H9 (cell line): ENCODE data around the gene KIFC3. TPM values are rescaled to one million over a fixed set of nuclear protein-coding genes. Genes with fewer than 3 reads are reported as not detected.

Experiments used
- DNase-seq: peaks from one replicate; pipeline ENCODE4 v3.0.0-alpha.2; 2017
- H2AFZ ChIP-seq: one replicate; pipeline ENCODE4 v1.6.1; 2013; ENCODE audit warnings: mild to moderate bottlenecking, low read length, control low read depth, moderate library complexity
- H2AK5ac ChIP-seq: 2 replicates; pipeline ENCODE4 v1.6.1; 2013; ENCODE audit warnings: low read length, control low read depth, mixed read lengths; ENCODE audit not compliant: insufficient read length
- H2BK120ac ChIP-seq: one replicate; pipeline ENCODE4 v1.6.1; 2013; ENCODE audit warnings: low read depth, mild to moderate bottlenecking, low read length, control low read depth, inconsistent platforms; ENCODE audit not compliant: poor library complexity, severe bottlenecking
- H2BK12ac ChIP-seq: 2 replicates; pipeline ENCODE4 v1.6.1; 2013; ENCODE audit warnings: low read length, control low read depth, mixed read lengths, low read depth; ENCODE audit not compliant: insufficient read length
- H2BK15ac ChIP-seq: 2 replicates; pipeline ENCODE4 v1.6.1; 2013; ENCODE audit warnings: low read depth, low read length, control low read depth
- H2BK20ac ChIP-seq: one replicate; pipeline ENCODE4 v1.6.1; 2013; ENCODE audit warnings: low read depth, mild to moderate bottlenecking, low read length, control low read depth, inconsistent platforms; ENCODE audit not compliant: poor library complexity, severe bottlenecking
- H2BK5ac ChIP-seq: 2 replicates; pipeline ENCODE4 v1.6.1; 2013; ENCODE audit warnings: low read length, control low read depth, mixed read lengths; ENCODE audit not compliant: insufficient read length
- H3K14ac ChIP-seq: 2 replicates; pipeline ENCODE4 v1.6.1; 2013; ENCODE audit warnings: low read length, control low read depth; ENCODE audit not compliant: insufficient read depth
- H3K18ac ChIP-seq: 2 replicates; pipeline ENCODE4 v1.6.1; 2013; ENCODE audit warnings: low read depth, mild to moderate bottlenecking, mixed read lengths, low read length, control low read depth; ENCODE audit not compliant: insufficient read length
- H3K23ac ChIP-seq: 2 replicates; pipeline ENCODE4 v1.6.1; 2013; ENCODE audit warnings: low read length, control low read depth, mixed read lengths, low read depth; ENCODE audit not compliant: insufficient read length
- H3K23me2 ChIP-seq: 2 replicates; pipeline ENCODE4 v1.6.1; 2013; ENCODE audit warnings: low read depth, mild to moderate bottlenecking, mixed read lengths, low read length, control low read depth; ENCODE audit not compliant: insufficient read length, poor library complexity, severe bottlenecking
- H3K27ac ChIP-seq: 2 replicates; pipeline ENCODE4 v1.5.1; 2013; ENCODE audit warnings: low read length, control low read depth, mixed read lengths, low read depth; ENCODE audit not compliant: insufficient read length
- H3K27me3 ChIP-seq: 2 replicates; pipeline ENCODE4 v1.6.1; 2013; ENCODE audit warnings: low read length, control low read depth, inconsistent platforms; ENCODE audit not compliant: insufficient read depth
- H3K4ac ChIP-seq: 2 replicates; pipeline ENCODE4 v1.6.1; 2013; ENCODE audit warnings: low read depth, mild to moderate bottlenecking, control low read depth, inconsistent platforms, low read length, moderate library complexity
- H3K4me1 ChIP-seq: 2 replicates; pipeline ENCODE4 v1.6.1; 2013; ENCODE audit warnings: low read length, control low read depth, inconsistent platforms; ENCODE audit not compliant: insufficient read depth
- H3K4me2 ChIP-seq: 2 replicates; pipeline ENCODE4 v1.6.1; 2013; ENCODE audit warnings: low read length, control low read depth, mixed read lengths; ENCODE audit not compliant: insufficient read length, insufficient read depth
- H3K56ac ChIP-seq: 2 replicates; pipeline ENCODE4 v1.6.1; 2013; ENCODE audit warnings: low read depth, mild to moderate bottlenecking, mixed read lengths, low read length, control low read depth; ENCODE audit not compliant: insufficient read length
- H3K79me1 ChIP-seq: 2 replicates; pipeline ENCODE4 v1.6.1; 2013; ENCODE audit warnings: low read depth, mild to moderate bottlenecking, moderate library complexity, low read length, control low read depth, inconsistent platforms; ENCODE audit not compliant: insufficient read depth, poor library complexity, severe bottlenecking
- H3K79me2 ChIP-seq: 2 replicates; pipeline ENCODE4 v1.6.1; 2013; ENCODE audit warnings: low read length, control low read depth, inconsistent platforms; ENCODE audit not compliant: insufficient read depth
- H3K9ac ChIP-seq: 2 replicates; pipeline ENCODE4 v1.6.1; 2013; ENCODE audit warnings: low read length, control low read depth, mixed read lengths; ENCODE audit not compliant: insufficient read length; ENCODE audit errors: extremely low read depth
- H3K9me3 ChIP-seq: one replicate; pipeline ENCODE4 v1.6.1; 2013; ENCODE audit warnings: low read depth, low read length, inconsistent platforms; ENCODE audit not compliant: control insufficient read depth
- H3T11ph ChIP-seq: one replicate; pipeline ENCODE4 v1.6.1; 2013; ENCODE audit warnings: mild to moderate bottlenecking, low read length, control low read depth, inconsistent platforms
- H4K20me1 ChIP-seq: one replicate; pipeline ENCODE4 v1.6.1; 2013; ENCODE audit not compliant: control insufficient read depth, insufficient read length, insufficient read depth
- H4K5ac ChIP-seq: 2 replicates; pipeline ENCODE4 v1.6.1; 2013; ENCODE audit warnings: low read depth, mild to moderate bottlenecking, mixed read lengths, low read length, control low read depth; ENCODE audit not compliant: insufficient read length
- H4K8ac ChIP-seq: replicated peaks from 2 replicates; pipeline ENCODE4 v1.6.1; 2013; ENCODE audit warnings: low read length, control low read depth, mixed read lengths, low read depth; ENCODE audit not compliant: insufficient read length
- H4K91ac ChIP-seq: 2 replicates; pipeline ENCODE4 v1.6.1; 2013; ENCODE audit warnings: low read depth, mild to moderate bottlenecking, moderate library complexity, mixed read lengths, low read length, control low read depth; ENCODE audit not compliant: insufficient read length
- H3K27ac Mint-ChIP-seq, 3 experiments: 2 replicates in 2 of 3; 3 replicates in 1 of 3; pipeline ENCODE4 v1.8.0; 2020 to 2021; ENCODE audit warnings: mixed read lengths in 3 of 3, mild to moderate bottlenecking in 1 of 3, moderate library complexity in 1 of 3
- H3K27me3 Mint-ChIP-seq: 2 replicates; pipeline ENCODE4 v1.8.0; 2021; ENCODE audit warnings: low read depth, mild to moderate bottlenecking, moderate library complexity, mixed read lengths
- H3K36me3 Mint-ChIP-seq, 3 experiments: 2 replicates in 2 of 3; 3 replicates in 1 of 3; pipeline ENCODE4 v1.8.0; 2020 to 2021; ENCODE audit warnings: low read depth in 3 of 3, mixed read lengths in 3 of 3; ENCODE audit not compliant: insufficient read depth in 1 of 3
- H3K4me1 Mint-ChIP-seq, 2 experiments: 2 replicates each; pipeline ENCODE4 v1.8.0; 2020; ENCODE audit warnings: mixed read lengths in 2 of 2
- H3K4me3 Mint-ChIP-seq, 2 experiments: 2 replicates in 1 of 2; 3 replicates in 1 of 2; pipeline ENCODE4 v1.8.0; 2020 to 2021; ENCODE audit warnings: mild to moderate bottlenecking in 2 of 2, mixed read lengths in 2 of 2, moderate library complexity in 1 of 2
- H3K9me3 Mint-ChIP-seq, 2 experiments: 2 replicates in 1 of 2; 3 replicates in 1 of 2; pipeline ENCODE4 v1.8.0; 2020; ENCODE audit warnings: mild to moderate bottlenecking in 2 of 2, mixed read lengths in 2 of 2, moderate library complexity in 1 of 2
- CTCF ChIP-seq: fragments of 200-600 bp; sonication (generic); conservative IDR thresholded peaks from 3 replicates; pipeline ENCODE4 v1.8.0; 2021; ENCODE audit warnings: antibody characterized with exemption, mild to moderate bottlenecking
- WGBS: extraction: QIAGEN DNeasy Blood & Tissue Kit; methylation state at CpG from one replicate; pipeline ENCODE4 v1.1.7; 2013; ENCODE audit warnings: missing lambda C conversion rate, low lambda C conversion rate, mixed read lengths; ENCODE audit not compliant: insufficient read length; ENCODE audit errors: extremely low coverage; 5-methylcytosine and 5-hydroxymethylcytosine counted together
- total RNA-seq: library from RNA; stranded (reverse); gene quantifications from 2 replicates; pipeline ENCODE4 v1.2.1, GENCODE V29; 2021

The KIFC3 gene
- total RNA-seq, 1 experiment from 2014 or later: 5.0 TPM

DNA sequence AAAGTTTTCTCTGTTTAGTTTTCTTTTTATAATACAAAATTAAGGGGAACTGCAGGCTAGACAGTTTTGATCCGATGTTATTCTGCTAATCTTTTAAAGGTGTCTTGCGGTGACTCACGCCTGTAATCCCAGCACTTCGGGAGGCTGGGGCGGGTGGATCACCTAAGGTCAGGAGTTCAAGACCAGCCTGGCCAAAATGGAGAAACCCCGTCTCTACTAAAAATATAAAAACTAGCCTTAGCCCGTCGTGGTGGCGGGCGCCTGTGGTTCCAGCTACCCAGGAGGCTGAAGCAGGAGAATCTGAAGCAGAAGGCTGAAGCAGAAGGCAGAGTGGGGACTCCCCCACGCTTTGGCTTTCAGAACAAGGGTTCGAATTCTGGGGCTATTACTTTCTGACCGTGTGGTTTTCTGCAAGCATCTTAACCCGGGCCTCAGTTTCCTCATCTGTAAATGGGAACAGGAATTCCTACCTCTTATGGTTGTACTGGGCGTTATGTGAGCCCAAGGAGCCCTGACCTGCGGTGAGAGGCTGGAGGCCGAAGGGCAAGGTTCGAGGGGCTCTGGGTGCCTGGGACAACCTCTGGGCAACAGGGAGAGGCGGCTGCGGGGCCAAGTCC is 67.9 kb downstream of the KIFC3 start:
- H3K79me1 ChIP-seq: no peaks in the 10 kb centered on the region
- no peaks in the 10 kb centered on the region for H3K79me2 ChIP-seq
- no peak overlapping the region for H3T11ph ChIP-seq
- no peak overlapping the region for H3K27ac ChIP-seq
- H3K23me2 ChIP-seq: peaks cover 11% of the 10 kb centered on the region
- H2BK20ac ChIP-seq: no peak overlapping the region
- H3K4me1 ChIP-seq: no peaks in the 10 kb centered on the region
- H2AFZ ChIP-seq: no peak overlapping the region
- no peak overlapping the region for H4K5ac ChIP-seq
- H3K4ac ChIP-seq: no peak overlapping the region; the same call in 1 of the 2 replicates
- no peaks in the 10 kb centered on the region for H3K27me3 ChIP-seq
- peaks cover 11 to 22% of the 10 kb centered on the region in 2 experiments for H3K4me1 Mint-ChIP-seq
- WGBS: no CpG with 5 or more reads among the region's 20 CpGs
- TF ChIP-seq CTCF: no peak
- H3K36me3 Mint-ChIP-seq: peaks cover 5 to 9% (median 7%) of the 10 kb centered on the region in 3 experiments; a peak in 3 of 7 replicates
- peak overlapping the region; percentile 89 for H2BK120ac ChIP-seq
- peak overlapping the region; percentile 92 for H3K18ac ChIP-seq
- H2BK5ac ChIP-seq: no peak overlapping the region
- H3K9ac ChIP-seq: peak overlapping the region; percentile 90
- H3K4me3 Mint-ChIP-seq: peak overlapping the region; percentile 97 to 98
- H4K8ac ChIP-seq: no peak overlapping the region
- peak overlapping the region in 2 of 3 experiments; percentile 100; a peak in 4 of 7 replicates for H3K27ac Mint-ChIP-seq
- H2BK15ac ChIP-seq: no peak overlapping the region
- no peaks in the 10 kb centered on the region; a peak in 1 of 5 replicates for H3K9me3 Mint-ChIP-seq
- no peaks in the 10 kb centered on the region for H3K9me3 ChIP-seq
- H4K20me1 ChIP-seq: no peaks in the 10 kb centered on the region
- peak overlapping the region; percentile 88; the same call in 1 of the 2 replicates for H3K14ac ChIP-seq
- no peak overlapping the region for H2AK5ac ChIP-seq
- H3K56ac ChIP-seq: no peak overlapping the region
- H3K23ac ChIP-seq: no peak overlapping the region
- H4K91ac ChIP-seq: no peak overlapping the region
- DNase-seq: no peak
- peaks cover 5% of the 10 kb centered on the region for H3K27me3 Mint-ChIP-seq
- peak overlapping the region; percentile 88 for H3K4me2 ChIP-seq
- no peak overlapping the region for H2BK12ac ChIP-seq
